SU-DHL-6 (cell line): Measurements from ENCODE around the gene PGAP6.

ENCODE experiments used
- EZH2phosphoT487 ChIP-seq: fragments of 200-600 bp; sonication (generic), shearing (Covaris generic); conservative IDR thresholded peaks from 2 replicates; pipeline ENCODE4 v1.6.1; 2018; ENCODE audit warnings: mild to moderate bottlenecking, antibody characterized with exemption, low read length, moderate library complexity, mixed read lengths
- TF ChIP-seq, protein P1 (sequence below): fragments of 200-600 bp; sonication (generic); IDR thresholded peaks from one replicate; pipeline ENCODE4 v1.5.1; 2017; ENCODE audit warnings: antibody characterized with exemption, mild to moderate bottlenecking, low read length, moderate library complexity; ENCODE audit not compliant: insufficient read depth, poor library complexity, severe bottlenecking

- TF ChIP-seq, protein P1, sequence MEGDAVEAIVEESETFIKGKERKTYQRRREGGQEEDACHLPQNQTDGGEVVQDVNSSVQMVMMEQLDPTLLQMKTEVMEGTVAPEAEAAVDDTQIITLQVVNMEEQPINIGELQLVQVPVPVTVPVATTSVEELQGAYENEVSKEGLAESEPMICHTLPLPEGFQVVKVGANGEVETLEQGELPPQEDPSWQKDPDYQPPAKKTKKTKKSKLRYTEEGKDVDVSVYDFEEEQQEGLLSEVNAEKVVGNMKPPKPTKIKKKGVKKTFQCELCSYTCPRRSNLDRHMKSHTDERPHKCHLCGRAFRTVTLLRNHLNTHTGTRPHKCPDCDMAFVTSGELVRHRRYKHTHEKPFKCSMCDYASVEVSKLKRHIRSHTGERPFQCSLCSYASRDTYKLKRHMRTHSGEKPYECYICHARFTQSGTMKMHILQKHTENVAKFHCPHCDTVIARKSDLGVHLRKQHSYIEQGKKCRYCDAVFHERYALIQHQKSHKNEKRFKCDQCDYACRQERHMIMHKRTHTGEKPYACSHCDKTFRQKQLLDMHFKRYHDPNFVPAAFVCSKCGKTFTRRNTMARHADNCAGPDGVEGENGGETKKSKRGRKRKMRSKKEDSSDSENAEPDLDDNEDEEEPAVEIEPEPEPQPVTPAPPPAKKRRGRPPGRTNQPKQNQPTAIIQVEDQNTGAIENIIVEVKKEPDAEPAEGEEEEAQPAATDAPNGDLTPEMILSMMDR = no peak
- no peak for TF ChIP-seq EZH2phosphoT487
These were observed 24.0 kb upstream of the PGAP6 start for GRCh38 chr16:405548-406506.
